ENCODE measurements around the gene MYCBP.

- TF ChIP-seq POLR2A (IDR thresholded peaks at IDR 0.05), result no peak
- peak; percentile 38 to 83 (median 74) for TF ChIP-seq CTCF (IDR thresholded peaks at IDR 0.05)
These were observed 38.0 kb downstream of the MYCBP start for GRCh38 chr1:38834937-38835827.
